HG02970 (cell line): ENCODE measurements around the gene CHL1.

Experiments used
- ATAC-seq: cut with Tn5 transposase; IDR thresholded peaks from one replicate; pipeline ENCODE4 v1.9.1; 2021; ENCODE audit warnings: mild to moderate bottlenecking, moderate library complexity, moderate number of reproducible peaks; ENCODE audit not compliant: unreplicated experiment, low FRiP score

The CHL1 gene

GRCh38 chr3:196311-197148 is at the start of gene CHL1:
CHL1 (plus strand) TSS chr3:196763; CDS start chr3:319777, 123,014 bp downstream.
- peak; percentile 20 for ATAC-seq

DNA sequence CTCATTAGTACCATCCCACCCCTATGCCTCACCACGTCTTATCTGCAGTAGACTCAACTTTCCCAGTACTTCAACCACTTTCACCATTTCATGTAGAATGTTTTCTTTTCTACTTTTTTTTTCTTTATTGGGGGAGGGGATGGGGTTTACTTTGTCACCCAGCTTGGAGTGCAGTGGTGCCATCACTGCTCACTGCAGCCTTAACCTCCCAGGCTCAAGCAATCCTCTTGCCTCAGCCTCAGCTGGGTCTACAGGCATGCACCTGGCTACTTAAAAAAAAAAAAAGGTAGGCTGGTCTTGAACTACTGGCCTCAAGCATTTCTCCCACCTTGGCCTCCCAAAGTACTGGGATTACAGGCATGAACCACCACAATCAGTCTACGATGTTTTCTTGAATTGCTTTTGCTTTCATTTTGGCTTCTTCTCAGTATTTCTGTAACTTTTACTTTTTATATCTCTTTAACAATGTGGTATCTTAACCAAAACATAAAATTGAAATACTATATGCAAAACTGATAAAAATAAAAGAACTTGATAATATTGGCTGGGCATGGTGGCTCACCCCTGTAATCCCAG is 44.9 kb upstream of the CHL1 start:
- ATAC-seq = no peak

DNA sequence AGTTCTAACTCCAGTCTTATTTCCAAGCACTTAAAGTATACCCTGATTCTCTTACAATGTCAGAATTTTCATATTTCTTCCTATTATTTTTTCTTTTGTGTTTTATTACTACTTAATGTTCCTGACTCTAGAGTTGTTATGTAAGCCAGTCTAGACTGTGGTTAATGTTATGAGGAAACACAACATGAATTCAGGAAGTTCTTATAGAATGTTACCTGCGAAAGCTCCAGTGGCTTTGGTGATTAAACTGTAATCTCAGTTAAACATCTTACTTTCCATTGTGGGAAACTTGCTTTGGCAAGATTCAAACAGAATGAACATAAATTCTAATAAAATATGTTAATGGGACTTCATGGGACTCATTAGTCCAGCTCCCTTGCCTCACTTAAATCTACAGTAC is 36.6 kb upstream of the CHL1 start:
- ATAC-seq = no peak

GRCh38 chr3:166071-166470 is 30.5 kb upstream of the CHL1 start:
- ATAC-seq = no peak

DNA sequence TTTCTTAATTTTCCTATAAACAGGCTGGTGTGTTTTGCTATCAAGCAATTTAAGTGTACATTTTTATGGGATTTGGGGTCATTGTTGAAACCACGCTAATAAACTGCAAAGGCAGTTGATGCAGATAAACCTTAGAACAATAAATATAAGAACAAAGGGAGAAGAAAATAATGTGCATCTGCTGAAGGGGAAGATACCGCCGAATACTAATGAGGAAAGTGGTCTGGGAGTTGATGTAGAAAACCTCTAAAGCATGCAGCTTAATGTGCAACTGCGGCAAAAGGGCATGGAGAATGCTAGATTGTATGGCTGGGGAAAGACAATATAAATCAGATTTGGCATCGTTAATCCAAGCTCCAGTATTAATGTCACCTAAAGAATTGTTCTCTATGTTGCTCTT is 29.8 kb upstream of the CHL1 start:
- no peak for ATAC-seq

DNA sequence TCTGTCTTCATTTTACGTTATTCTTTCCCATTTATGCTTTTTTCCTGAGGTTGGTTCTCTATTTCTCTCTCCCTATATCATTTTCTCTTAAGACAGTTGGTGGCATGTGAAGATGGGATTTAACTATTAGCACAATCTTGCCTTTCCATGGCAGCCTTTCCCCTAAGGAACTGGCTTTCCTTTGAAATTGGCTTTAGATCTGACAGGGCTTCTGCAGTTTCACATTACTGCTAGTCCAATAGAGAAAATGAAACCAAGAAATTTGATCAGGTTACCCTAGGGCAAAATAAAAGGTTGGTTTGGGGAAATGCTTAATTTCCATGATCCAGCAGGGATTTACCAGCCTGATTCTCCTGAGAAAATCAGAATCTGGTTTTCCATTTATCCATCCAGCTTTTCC is 22.7 kb upstream of the CHL1 start:
- ATAC-seq = peak; percentile 55

- ATAC-seq = no peak
Observed at GRCh38 chr3:184976-185375, 11.6 kb upstream of the CHL1 start.

DNA sequence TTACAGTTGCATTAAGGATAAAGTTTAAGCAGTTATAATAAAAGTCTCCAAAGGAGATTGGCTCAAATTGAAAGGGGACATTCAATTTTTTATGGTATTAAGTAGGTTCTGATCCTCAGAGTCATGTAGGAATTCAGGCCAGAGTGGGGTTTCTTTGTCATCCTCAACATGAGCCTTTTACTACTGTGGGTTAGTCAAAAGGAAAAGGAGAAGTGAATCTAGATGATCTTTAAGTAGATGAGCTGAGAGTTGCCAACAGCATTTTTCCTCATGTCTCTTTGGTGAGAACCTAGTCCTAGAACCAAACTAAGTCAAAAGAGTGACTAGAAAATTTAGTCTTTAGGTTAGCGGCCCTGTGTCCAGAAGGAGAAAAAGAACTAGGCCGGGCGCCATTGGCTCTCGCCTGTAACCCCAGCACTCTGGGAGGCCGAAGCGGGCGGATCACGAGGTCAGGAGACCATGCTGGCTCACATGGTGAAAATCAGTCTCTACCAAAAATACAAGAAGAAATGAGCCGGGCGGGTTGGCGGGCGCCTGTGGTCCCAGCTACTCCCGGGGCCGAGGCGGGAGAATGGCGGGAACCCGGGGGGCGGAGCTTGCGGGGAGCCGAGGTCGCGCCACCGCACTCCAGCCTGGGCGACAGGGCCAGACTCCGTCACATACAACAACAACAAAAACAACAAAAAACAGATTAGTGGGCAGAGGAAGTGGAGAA is 4.2 kb upstream of the CHL1 start:
- no peak for ATAC-seq

GRCh38 chr3:194001-194400 is 2.6 kb upstream of the CHL1 start:
- ATAC-seq = no peak

DNA sequence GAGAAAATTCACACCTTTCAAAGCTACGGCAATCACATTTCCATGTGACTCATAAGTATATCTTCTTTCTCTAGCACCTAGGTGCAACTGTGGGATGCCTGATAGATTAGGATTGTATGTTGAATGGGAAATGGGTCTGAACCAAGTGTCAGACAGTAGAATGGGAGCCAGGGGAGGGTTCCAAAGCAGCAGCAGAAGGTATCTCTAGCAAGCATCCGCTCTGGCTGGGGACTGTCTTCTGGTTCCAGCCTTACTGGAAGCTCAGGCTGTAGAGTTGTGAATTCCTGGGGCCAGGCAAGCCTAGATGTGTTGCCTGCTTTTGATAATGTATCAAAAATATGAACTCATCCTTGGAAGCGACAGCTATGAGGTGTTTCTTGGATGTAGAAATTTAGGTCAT is 2.1 kb upstream of the CHL1 start:
- no peak for ATAC-seq

DNA sequence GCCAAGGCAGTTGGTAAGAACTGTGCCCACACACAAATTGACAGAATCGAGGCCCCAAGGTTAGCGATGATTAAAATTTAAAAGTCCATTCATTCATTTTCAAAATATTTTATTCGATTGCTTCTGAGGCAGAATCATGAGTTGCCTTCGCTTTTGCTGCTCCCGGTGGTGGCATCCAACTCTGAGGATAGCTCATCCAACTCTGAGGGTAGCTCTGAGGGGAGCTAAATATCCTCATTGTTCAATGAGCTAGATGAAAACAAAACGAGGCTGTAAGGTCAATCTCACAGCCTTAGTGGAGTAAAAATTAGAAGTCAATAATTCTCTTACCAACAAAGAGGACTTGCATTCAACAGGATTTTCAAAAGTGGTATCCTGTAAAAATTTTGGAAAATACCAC is 897 bp upstream of the CHL1 start:
- no peak for ATAC-seq

GRCh38 chr3:197149-197827 is 725 bp downstream of the CHL1 start:
- peak; percentile 27 for ATAC-seq

DNA sequence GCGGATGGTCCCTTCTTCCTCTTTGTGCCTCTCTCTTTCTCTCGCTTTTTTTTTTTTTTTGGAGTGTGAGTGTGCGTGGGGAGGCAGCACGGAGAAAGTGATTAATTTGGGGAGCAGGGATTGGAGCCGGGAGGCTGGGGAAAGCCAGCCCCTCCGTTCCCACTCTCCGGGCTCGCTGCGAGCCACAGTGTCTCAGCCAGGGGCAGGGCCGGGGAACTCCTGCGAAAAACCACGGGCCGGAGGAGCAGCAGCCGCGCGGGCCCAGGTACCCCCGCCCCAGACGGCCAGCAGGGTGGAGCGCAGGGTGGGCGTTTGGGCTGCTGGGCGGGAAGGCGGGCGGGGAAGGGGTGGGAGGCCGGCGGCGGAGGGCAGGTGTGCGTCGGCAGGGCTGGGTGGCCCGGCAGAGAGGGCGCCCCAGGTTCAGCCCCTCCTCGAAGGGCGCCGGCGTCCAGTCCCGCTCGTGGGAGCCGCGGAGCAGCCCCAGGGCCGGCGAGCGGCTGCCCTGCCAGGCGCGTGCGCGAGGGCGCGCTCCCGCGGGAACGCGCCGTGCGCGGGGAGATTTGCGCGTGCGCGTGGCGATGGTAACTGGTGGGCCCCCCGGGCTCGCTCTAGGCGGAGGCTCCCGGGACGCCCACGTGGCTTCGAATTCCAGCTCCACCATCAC is 1.4 kb downstream of the CHL1 start:
- ATAC-seq = peak; percentile 39

- ATAC-seq = no peak
Observed at GRCh38 chr3:199835-200234, 3.3 kb downstream of the CHL1 start.

- ATAC-seq = no peak
Observed at GRCh38 chr3:200758-201325, 4.3 kb downstream of the CHL1 start.

DNA sequence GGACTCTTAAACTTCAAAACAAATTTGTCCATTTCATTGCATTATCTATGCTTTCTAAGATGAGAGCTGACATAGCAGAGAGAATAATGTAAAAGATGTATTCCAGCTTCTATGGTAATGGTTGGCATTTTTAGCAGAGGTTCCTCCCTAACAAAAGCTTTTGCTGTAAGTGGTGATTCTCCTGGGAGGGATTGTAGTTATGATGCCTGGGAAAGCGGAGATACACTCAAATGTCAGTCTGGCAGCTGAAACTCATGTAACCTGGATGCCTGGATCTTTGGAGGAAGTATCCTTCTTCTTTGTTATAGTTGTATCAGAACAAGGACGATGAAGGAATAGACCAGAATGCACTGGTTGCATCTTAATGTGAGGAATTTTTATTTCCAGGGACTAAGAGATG is 7.5 kb downstream of the CHL1 start:
- no peak for ATAC-seq

DNA sequence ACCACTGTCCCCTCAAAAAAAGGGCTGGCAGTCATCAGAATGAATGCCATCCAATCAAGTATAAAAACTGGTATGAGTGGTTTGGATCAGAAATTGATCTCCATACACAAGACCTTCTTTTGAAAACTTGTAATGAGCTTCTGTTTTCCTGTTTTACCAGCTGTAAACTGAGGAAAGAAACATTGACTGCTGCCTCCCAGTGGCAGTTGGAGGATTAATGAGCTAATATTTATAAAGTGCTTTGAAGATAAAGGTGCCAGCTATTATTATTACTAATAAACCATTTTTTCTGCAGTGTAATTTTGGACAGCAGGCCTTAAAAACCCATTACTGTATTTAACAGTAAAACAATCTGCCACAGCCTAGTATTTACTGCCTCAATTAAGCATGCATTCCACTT is 11.4 kb downstream of the CHL1 start:
- ATAC-seq = no peak

- ATAC-seq = no peak
Observed at GRCh38 chr3:210669-211068, 14.1 kb downstream of the CHL1 start.

DNA sequence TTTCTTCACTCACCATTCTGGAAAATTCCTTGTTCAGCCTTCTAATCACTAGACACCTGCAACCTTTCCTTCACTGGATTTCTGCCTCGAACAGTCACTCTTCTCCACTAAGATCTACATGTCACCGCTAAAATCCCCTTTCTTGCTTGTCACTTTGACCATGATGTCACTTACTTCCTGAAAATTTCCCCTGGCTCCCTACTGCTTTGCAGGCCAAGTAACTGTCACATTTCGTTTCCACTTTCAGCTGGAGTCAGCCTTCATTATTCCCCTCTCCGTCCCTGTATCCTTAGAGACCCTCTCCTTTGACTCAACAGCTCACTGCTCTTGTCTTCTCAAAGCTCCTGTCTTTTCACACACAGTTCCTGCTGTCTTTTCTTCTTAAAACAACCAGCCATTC is 15.9 kb downstream of the CHL1 start:
- ATAC-seq = peak; percentile 63

DNA sequence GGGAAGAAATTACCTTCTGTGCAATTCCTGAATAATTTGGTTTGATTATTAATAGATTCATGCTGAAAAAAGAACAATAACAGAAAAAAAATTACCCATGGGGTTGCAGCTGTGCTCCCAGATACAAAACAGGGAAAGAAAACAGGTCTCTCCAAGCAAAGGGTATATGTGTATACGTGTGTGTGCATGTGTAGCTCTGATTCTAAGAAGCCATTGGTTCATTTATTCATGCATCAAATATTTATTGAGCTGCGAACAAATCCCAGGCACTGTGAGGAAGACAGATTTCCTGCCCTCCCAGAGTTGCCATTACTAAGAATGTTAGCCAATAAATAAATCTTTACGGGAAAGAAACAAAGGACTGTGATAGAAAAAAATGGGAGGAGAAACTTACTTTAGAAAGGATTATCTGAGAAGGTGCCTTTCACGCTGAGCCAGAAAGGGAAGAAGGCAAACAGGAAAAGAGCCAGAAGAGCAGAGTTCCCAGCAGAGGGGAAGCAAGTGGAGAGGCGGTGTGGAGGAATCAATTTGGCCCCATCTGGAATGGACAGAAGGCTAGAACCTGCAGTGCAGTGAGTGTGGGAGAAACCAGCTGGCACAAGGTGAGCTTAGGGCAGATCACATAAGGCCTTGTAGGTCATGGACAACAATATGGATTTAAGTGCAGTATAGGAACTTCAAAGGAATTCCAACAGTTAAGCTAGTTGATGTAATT is 20.7 kb downstream of the CHL1 start:
- ATAC-seq = no peak
